ENCODE results near the gene MT1M. TPM values are rescaled to one million over a fixed set of nuclear protein-coding genes. Genes with fewer than 3 reads are reported as not detected.
A peak's percentile ranks its signal among the peaks of the same experiment; 100 is the strongest.

The MT1M gene
- total and polyA plus RNA-seq, 2 experiments from 2014 or later, result 1.1 to 4.7 TPM

- no peaks in the 10 kb centered on the region for H3K79me2 ChIP-seq (replicated peaks; ENCODE audit: insufficient read depth)
- Mint-ChIP-seq H3K36me3 (ENCODE audit: low read depth) (no peaks in the 10 kb centered on the region), H3K27me3 (ENCODE audit: insufficient read depth, low read depth, poor library complexity) (peaks cover 5% of the 10 kb centered on the region), H3K9me3 (no peaks in the 10 kb centered on the region), H3K27ac (no peak overlapping the region), H3K4me3 (no peak overlapping the region), H3K4me1 (no peaks in the 10 kb centered on the region)
- H3K4me3 ChIP-seq, result no peak overlapping the region
- no peaks in the 10 kb centered on the region for H3F3A ChIP-seq (replicated peaks; ENCODE audit: low read depth)
- no peaks in the 10 kb centered on the region for H3K4me1 ChIP-seq (ENCODE audit: insufficient read depth)
- H2AFZ ChIP-seq, result no peak overlapping the region
- ATAC-seq, result peak; percentile 77
- peaks cover under 1% of the 10 kb centered on the region; the same call in 1 of the 2 replicates for H3K27me3 ChIP-seq (ENCODE audit: insufficient read depth)
- H3K4me2 ChIP-seq, result no peak overlapping the region
- H3K36me3 ChIP-seq (ENCODE audit: insufficient read depth), result no peaks in the 10 kb centered on the region
- H3K9me2 ChIP-seq (ENCODE audit: insufficient read depth), result no peaks in the 10 kb centered on the region
- no peak for TF ChIP-seq ZNF331 (CRISPR knock-in tag; IDR thresholded peaks at IDR 0.05; ENCODE audit: low read depth)
- peak; percentile 75 to 78 for TF ChIP-seq CTCF (conservative IDR thresholded peaks at IDR 0.05; ENCODE audit: low read depth in 2 of 2)
- DNase-seq (ENCODE audit: low spot score), result peak; percentile 80
- H4K20me1 ChIP-seq (replicated peaks; ENCODE audit: insufficient read depth), result no peaks in the 10 kb centered on the region
- no peak overlapping the region for H3K27ac ChIP-seq (ENCODE audit: low read depth)
These were observed 32.0 kb upstream of the MT1M start for GRCh38 chr16:56600398-56600999.

- Histone ChIP-seq H2AFZ (no peak overlapping the region), H3K4me1 (ENCODE audit: insufficient read depth) (no peaks in the 10 kb centered on the region), H3F3A (replicated peaks; ENCODE audit: low read depth) (no peaks in the 10 kb centered on the region), H3K9me2 (ENCODE audit: insufficient read depth) (no peaks in the 10 kb centered on the region), H4K20me1 (replicated peaks; ENCODE audit: insufficient read depth) (no peaks in the 10 kb centered on the region), H3K4me3 (no peak overlapping the region), H3K27ac (ENCODE audit: low read depth) (no peak overlapping the region), H3K27me3 (ENCODE audit: insufficient read depth) (peaks cover 7% of the 10 kb centered on the region; the same call in 1 of the 2 replicates), H3K36me3 (ENCODE audit: insufficient read depth) (no peaks in the 10 kb centered on the region), H3K4me2 (no peak overlapping the region), H3K79me2 (replicated peaks; ENCODE audit: insufficient read depth) (no peaks in the 10 kb centered on the region)
- no peaks in the 10 kb centered on the region for H3K4me1 Mint-ChIP-seq
- ATAC-seq, result peak; percentile 36; the same call in 2 of the 3 replicates
- TF ChIP-seq ETS1 (IDR thresholded peaks at IDR 0.05), result no peak
- TF ChIP-seq REST (IDR thresholded peaks at IDR 0.05; ENCODE audit: unreplicated experiment), result no peak
- TF ChIP-seq ZNF114 (CRISPR knock-in tag; IDR thresholded peaks at IDR 0.05), result no peak
- TF ChIP-seq STAT1 (IDR thresholded peaks at IDR 0.05; ENCODE audit: unreplicated experiment), result no peak
- TF ChIP-seq JUNB (IDR thresholded peaks at IDR 0.05; ENCODE audit: unreplicated experiment), result no peak
- H3K4me3 Mint-ChIP-seq, result no peak overlapping the region
- no peak overlapping the region for H3K27ac Mint-ChIP-seq
- H3K36me3 Mint-ChIP-seq (ENCODE audit: low read depth), result no peaks in the 10 kb centered on the region
- peaks cover 5% of the 10 kb centered on the region for H3K27me3 Mint-ChIP-seq (ENCODE audit: insufficient read depth, low read depth, poor library complexity)
- DNase-seq (ENCODE audit: low spot score), result no peak
- no peaks in the 10 kb centered on the region for H3K9me3 Mint-ChIP-seq
These were observed 31.1 kb upstream of the MT1M start for GRCh38 chr16:56601325-56601724.

Measured in GM23338 (cell line).